Measurements from ENCODE around the gene FGD6.
A peak's percentile ranks its signal among the peaks of the same experiment; 100 is the strongest.

FGD6 gene

DNA sequence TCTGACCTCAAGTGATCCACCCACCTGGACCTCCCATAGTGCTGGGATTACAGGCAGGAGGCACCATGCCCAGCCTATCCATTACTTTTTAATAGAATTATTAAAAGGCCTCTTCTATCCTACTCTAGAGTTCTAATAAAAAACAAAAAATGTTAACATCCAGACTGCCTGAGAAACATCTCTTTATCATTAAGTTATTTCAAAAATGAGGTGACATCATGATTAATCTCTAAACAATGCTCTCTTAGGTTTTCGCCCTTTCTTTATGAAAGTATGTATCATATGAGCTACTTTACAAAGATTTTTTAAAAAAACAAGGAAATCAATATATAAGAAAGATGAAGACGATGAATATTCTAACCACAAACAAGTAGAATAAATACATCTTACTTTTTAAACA, 52.6 kb downstream of the FGD6 start:
- ATAC-seq: peak; percentile 68
- TF ChIP-seq ISL1 (CRISPR knock-in tag; IDR thresholded peaks at IDR 0.05): peak; percentile 31; the same call in 1 of the 2 replicates
- TF ChIP-seq ZNF70 (CRISPR knock-in tag; IDR thresholded peaks at IDR 0.05): no peak

DNA sequence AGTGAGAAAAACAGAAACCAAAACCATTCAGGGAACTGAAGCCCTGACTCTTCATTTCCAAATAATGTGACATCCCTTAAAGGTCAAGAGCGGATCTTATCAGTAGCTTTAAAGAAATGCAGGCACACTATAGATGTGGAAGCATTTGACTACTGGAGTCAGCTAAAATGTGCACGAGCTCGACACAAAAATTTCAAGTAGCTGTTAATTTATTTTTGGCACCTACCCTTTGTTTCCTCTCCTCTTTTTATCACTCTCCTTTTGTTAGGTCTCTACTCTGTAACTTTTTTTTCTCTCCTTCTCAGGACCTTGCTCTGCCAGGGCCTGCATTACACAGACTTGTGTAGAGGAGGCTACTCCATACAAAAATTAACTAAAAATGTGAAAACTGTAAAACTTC, 58.3 kb downstream of the FGD6 start:
- TF ChIP-seq, protein P1, sequence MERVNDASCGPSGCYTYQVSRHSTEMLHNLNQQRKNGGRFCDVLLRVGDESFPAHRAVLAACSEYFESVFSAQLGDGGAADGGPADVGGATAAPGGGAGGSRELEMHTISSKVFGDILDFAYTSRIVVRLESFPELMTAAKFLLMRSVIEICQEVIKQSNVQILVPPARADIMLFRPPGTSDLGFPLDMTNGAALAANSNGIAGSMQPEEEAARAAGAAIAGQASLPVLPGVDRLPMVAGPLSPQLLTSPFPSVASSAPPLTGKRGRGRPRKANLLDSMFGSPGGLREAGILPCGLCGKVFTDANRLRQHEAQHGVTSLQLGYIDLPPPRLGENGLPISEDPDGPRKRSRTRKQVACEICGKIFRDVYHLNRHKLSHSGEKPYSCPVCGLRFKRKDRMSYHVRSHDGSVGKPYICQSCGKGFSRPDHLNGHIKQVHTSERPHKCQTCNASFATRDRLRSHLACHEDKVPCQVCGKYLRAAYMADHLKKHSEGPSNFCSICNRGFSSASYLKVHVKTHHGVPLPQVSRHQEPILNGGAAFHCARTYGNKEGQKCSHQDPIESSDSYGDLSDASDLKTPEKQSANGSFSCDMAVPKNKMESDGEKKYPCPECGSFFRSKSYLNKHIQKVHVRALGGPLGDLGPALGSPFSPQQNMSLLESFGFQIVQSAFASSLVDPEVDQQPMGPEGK (CRISPR knock-in tag; IDR thresholded peaks at IDR 0.05; ENCODE audit: borderline replicate concordance): no peak
- no peak for TF ChIP-seq CREB5 (CRISPR knock-in tag; IDR thresholded peaks at IDR 0.05; ENCODE audit: low read depth)
- ATAC-seq: no peak

DNA sequence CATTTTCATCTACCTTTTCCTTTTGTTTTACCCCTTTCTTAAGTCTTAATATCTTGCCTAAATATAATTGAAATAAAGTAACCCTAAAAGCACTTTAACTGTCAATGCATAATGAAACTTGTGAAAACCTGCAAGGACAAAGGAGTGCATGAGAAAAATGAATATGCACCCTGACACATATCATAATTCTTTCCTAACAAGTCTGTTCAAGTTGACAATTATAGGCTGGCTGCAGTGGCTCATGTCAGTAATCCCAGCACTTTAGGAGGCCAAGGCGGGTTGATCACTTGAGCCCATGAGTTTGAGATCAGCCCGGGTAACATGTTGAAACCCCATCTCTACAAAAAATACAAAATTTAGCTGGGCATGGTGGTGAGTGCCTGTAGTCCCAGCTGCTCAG, 65.4 kb downstream of the FGD6 start:
- no peak for ATAC-seq
- TF ChIP-seq, protein P1 (CRISPR knock-in tag; IDR thresholded peaks at IDR 0.05; ENCODE audit: borderline replicate concordance): no peak
- TF ChIP-seq ARNTL (CRISPR knock-in tag; IDR thresholded peaks at IDR 0.05; ENCODE audit: borderline replicate concordance, low read depth) (no peak), ZFP3 (CRISPR knock-in tag; IDR thresholded peaks at IDR 0.05) (no peak), RARB (CRISPR knock-in tag; IDR thresholded peaks at IDR 0.05) (no peak), BACH2 (CRISPR knock-in tag; IDR thresholded peaks at IDR 0.05; ENCODE audit: borderline replicate concordance) (no peak), ESRRG (CRISPR knock-in tag; IDR thresholded peaks at IDR 0.05) (no peak), TCF4 (CRISPR knock-in tag; IDR thresholded peaks at IDR 0.05; ENCODE audit: borderline replicate concordance) (no peak), CREB5 (CRISPR knock-in tag; IDR thresholded peaks at IDR 0.05; ENCODE audit: low read depth) (no peak), PPARA (CRISPR knock-in tag; IDR thresholded peaks at IDR 0.05; ENCODE audit: borderline replicate concordance) (no peak), TOX (CRISPR knock-in tag; IDR thresholded peaks at IDR 0.05; ENCODE audit: borderline replicate concordance) (no peak), ZNF70 (CRISPR knock-in tag; IDR thresholded peaks at IDR 0.05) (no peak), ZC3H10 (CRISPR knock-in tag; IDR thresholded peaks at IDR 0.05) (no peak)
- TF ChIP-seq, protein P2, sequence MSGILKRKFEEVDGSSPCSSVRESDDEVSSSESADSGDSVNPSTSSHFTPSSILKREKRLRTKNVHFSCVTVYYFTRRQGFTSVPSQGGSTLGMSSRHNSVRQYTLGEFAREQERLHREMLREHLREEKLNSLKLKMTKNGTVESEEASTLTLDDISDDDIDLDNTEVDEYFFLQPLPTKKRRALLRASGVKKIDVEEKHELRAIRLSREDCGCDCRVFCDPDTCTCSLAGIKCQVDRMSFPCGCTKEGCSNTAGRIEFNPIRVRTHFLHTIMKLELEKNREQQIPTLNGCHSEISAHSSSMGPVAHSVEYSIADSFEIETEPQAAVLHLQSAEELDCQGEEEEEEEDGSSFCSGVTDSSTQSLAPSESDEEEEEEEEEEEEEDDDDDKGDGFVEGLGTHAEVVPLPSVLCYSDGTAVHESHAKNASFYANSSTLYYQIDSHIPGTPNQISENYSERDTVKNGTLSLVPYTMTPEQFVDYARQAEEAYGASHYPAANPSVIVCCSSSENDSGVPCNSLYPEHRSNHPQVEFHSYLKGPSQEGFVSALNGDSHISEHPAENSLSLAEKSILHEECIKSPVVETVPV (CRISPR knock-in tag; IDR thresholded peaks at IDR 0.05): no peak

DNA sequence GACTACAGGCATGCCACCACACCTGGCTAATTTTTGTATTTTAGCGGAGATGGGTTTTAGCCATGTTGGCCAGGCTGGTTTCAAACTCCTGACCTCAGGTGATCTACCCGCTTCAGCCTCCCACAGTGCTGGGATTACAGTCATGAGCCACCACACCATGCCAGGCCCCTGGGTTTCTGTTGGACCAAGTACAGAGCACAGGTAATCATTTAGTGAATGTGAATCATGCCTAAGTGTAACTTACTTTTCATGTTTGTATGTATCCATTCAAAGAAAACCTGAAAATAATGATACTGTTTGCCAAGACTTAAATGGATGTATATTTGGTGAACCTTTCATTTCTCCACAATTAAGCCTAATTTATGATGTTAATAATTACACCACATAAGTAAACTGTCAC, 65.9 kb downstream of the FGD6 start:
- ATAC-seq: no peak

DNA sequence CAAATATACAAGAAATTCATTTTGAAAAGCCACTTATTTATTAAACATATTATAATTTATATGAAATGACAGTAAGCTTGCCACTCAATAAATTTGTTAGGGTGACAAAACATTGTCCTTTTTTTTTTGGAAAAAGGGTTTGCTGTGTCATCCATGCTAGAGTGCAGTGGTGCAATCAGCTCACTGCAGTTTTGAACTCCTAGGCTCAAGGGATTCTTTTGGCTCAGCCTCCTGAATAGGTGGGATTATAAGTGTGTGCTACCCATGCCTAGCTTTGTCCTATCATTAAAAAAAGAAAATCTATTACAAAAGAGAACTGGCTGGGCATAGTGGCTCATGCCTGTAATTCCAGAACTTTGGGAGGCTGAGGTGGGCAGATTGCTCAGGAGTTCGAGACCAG, 66.8 kb downstream of the FGD6 start:
- no peak for ATAC-seq
- TF ChIP-seq ZFP30 (CRISPR knock-in tag; IDR thresholded peaks at IDR 0.05): no peak
- no peak for TF ChIP-seq ZNF70 (CRISPR knock-in tag; IDR thresholded peaks at IDR 0.05)
- TF ChIP-seq, protein P3, sequence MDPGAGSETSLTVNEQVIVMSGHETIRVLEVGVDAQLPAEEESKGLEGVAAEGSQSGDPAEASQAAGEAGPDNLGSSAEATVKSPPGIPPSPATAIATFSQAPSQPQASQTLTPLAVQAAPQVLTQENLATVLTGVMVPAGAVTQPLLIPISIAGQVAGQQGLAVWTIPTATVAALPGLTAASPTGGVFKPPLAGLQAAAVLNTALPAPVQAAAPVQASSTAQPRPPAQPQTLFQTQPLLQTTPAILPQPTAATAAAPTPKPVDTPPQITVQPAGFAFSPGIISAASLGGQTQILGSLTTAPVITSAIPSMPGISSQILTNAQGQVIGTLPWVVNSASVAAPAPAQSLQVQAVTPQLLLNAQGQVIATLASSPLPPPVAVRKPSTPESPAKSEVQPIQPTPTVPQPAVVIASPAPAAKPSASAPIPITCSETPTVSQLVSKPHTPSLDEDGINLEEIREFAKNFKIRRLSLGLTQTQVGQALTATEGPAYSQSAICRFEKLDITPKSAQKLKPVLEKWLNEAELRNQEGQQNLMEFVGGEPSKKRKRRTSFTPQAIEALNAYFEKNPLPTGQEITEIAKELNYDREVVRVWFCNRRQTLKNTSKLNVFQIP (CRISPR knock-in tag; IDR thresholded peaks at IDR 0.05; ENCODE audit: borderline replicate concordance, low read depth): no peak
- no peak for TF ChIP-seq ZFP3 (CRISPR knock-in tag; IDR thresholded peaks at IDR 0.05)
- no peak for TF ChIP-seq TCF4 (CRISPR knock-in tag; IDR thresholded peaks at IDR 0.05; ENCODE audit: borderline replicate concordance)
- TF ChIP-seq ZC3H10 (CRISPR knock-in tag; IDR thresholded peaks at IDR 0.05): no peak
- TF ChIP-seq ARNTL (CRISPR knock-in tag; IDR thresholded peaks at IDR 0.05; ENCODE audit: borderline replicate concordance, low read depth): no peak
- TF ChIP-seq, protein P2 (CRISPR knock-in tag; IDR thresholded peaks at IDR 0.05): no peak
- TF ChIP-seq RARB (CRISPR knock-in tag; IDR thresholded peaks at IDR 0.05): no peak
- no peak for TF ChIP-seq PPARA (CRISPR knock-in tag; IDR thresholded peaks at IDR 0.05; ENCODE audit: borderline replicate concordance)
- no peak for TF ChIP-seq CREB5 (CRISPR knock-in tag; IDR thresholded peaks at IDR 0.05; ENCODE audit: low read depth)

More for the DNA sequence above, 65.9 kb downstream of the FGD6 start:
- TF ChIP-seq, protein P1 (CRISPR knock-in tag; IDR thresholded peaks at IDR 0.05; ENCODE audit: borderline replicate concordance): no peak
- TF ChIP-seq ESRRG (CRISPR knock-in tag; IDR thresholded peaks at IDR 0.05): no peak
- no peak for TF ChIP-seq ZFP30 (CRISPR knock-in tag; IDR thresholded peaks at IDR 0.05)
